Measurements from ENCODE around the gene IFI27L1. TPM values are rescaled to one million over a fixed set of nuclear protein-coding genes. Genes with fewer than 3 reads are reported as not detected.

IFI27L1 gene
- total RNA-seq, 1 donor from 2014 or later = not detected

- intact Hi-C loops (cut with DNase I) = loop anchor here (1.0 to 10.0 kb wide), 3 partner anchors 49 to 355 kb away; partner anchors contain the start of genes DDX24, IFI27L1 and OTUB2
- peaks cover 0 to 5% of the 10 kb centered on the region in 2 donors for H3K4me1 ChIP-seq
- no peaks in the 10 kb centered on the region for H3K36me3 ChIP-seq
- peak in 1 of 2 donors; percentile 72 for DNase-seq (ENCODE audit: low spot score in 2 of 2)
- H3K4me3 ChIP-seq = peak overlapping the region; percentile 67 to 70
- H3K9me3 ChIP-seq = no peaks in the 10 kb centered on the region
- peak overlapping the region; percentile 74 to 88 for H3K27ac ChIP-seq
- TF ChIP-seq CTCF (IDR thresholded peaks at IDR 0.05) = no peak
- H3K27me3 ChIP-seq = no peaks in the 10 kb centered on the region
These were observed 48.8 kb downstream of the IFI27L1 start for GRCh38 chr14:94129758-94130414.

GRCh38 chr14:94132285-94132887, 51.3 kb downstream of the IFI27L1 start:
- intact Hi-C loops (cut with DNase I) = loop anchor here (2.0 to 10.0 kb wide), 2 partner anchors 42 to 352 kb away; partner anchors contain the start of gene PPP4R4
- TF ChIP-seq CTCF (IDR thresholded peaks at IDR 0.05) = peak; percentile 57 to 78 (median 74)
- no peaks in the 10 kb centered on the region for H3K36me3 ChIP-seq
- H3K27ac ChIP-seq = no peak overlapping the region
- no peaks in the 10 kb centered on the region for H3K27me3 ChIP-seq
- H3K4me1 ChIP-seq = peaks cover 0 to 5% of the 10 kb centered on the region in 2 donors
- DNase-seq (ENCODE audit: low spot score in 2 of 2) = peak in 1 of 2 donors; percentile 80
- no peak overlapping the region for H3K4me3 ChIP-seq
- H3K9me3 ChIP-seq = no peaks in the 10 kb centered on the region

GRCh38 chr14:94135476-94135875, 54.4 kb downstream of the IFI27L1 start:
- no peaks in the 10 kb centered on the region for H3K36me3 ChIP-seq
- TF ChIP-seq CTCF (IDR thresholded peaks at IDR 0.05) = no peak
- intact Hi-C loops (cut with DNase I) = loop anchor here (5.0 to 10.0 kb wide), 3 partner anchors 83 to 349 kb away; no protein-coding TSS in a partner anchor
- peaks cover 0 to under 1% of the 10 kb centered on the region in 2 donors for H3K4me1 ChIP-seq
- no peaks in the 10 kb centered on the region for H3K27me3 ChIP-seq
- no peaks in the 10 kb centered on the region for H3K9me3 ChIP-seq
- no peak overlapping the region for H3K4me3 ChIP-seq
- H3K27ac ChIP-seq = no peak overlapping the region
- no peak for DNase-seq (ENCODE audit: low spot score in 2 of 2)

- no peaks in the 10 kb centered on the region for H3K4me1 ChIP-seq
- H3K27me3 ChIP-seq = no peaks in the 10 kb centered on the region
- DNase-seq (ENCODE audit: low spot score in 2 of 2) = peak; percentile 49 to 93
- TF ChIP-seq CTCF (IDR thresholded peaks at IDR 0.05) = peak; percentile 88 to 96 (median 95)
- H3K27ac ChIP-seq = no peak overlapping the region
- no peaks in the 10 kb centered on the region for H3K36me3 ChIP-seq
- intact Hi-C loops (cut with DNase I) = loop anchor here (1.0 to 10.0 kb wide), 5 partner anchors 44 to 348 kb away; no protein-coding TSS in a partner anchor
- H3K9me3 ChIP-seq = no peaks in the 10 kb centered on the region
- H3K4me3 ChIP-seq = no peak overlapping the region
These were observed 55.6 kb downstream of the IFI27L1 start for GRCh38 chr14:94136575-94137331.

- Histone ChIP-seq H3K36me3 (no peaks in the 10 kb centered on the region), H3K4me1 (no peaks in the 10 kb centered on the region), H3K9me3 (no peaks in the 10 kb centered on the region), H3K27ac (no peak overlapping the region), H3K4me3 (no peak overlapping the region), H3K27me3 (no peaks in the 10 kb centered on the region)
- intact Hi-C loops (cut with DNase I) = loop anchor here (5.0 to 10.0 kb wide), 3 partner anchors 86 to 347 kb away; no protein-coding TSS in a partner anchor
- no peak for DNase-seq (ENCODE audit: low spot score in 2 of 2)
- no peak for TF ChIP-seq CTCF (IDR thresholded peaks at IDR 0.05)
These were observed 57.1 kb downstream of the IFI27L1 start for GRCh38 chr14:94138251-94138650.

Data from ascending aorta (tissue), 2 donors.